ENCODE results near the gene WDFY2. TPM values are rescaled to one million over a fixed set of nuclear protein-coding genes. Genes with fewer than 3 reads are reported as not detected.

Gene WDFY2
- polyA plus RNA-seq, 3 donors, result 6.5 to 40.1 (median 9.1) TPM

GRCh38 chr13:51683597-51683996 is 99.3 kb downstream of the WDFY2 start:
- no peak for TF ChIP-seq CTCF (IDR thresholded peaks at IDR 0.05)

DNA sequence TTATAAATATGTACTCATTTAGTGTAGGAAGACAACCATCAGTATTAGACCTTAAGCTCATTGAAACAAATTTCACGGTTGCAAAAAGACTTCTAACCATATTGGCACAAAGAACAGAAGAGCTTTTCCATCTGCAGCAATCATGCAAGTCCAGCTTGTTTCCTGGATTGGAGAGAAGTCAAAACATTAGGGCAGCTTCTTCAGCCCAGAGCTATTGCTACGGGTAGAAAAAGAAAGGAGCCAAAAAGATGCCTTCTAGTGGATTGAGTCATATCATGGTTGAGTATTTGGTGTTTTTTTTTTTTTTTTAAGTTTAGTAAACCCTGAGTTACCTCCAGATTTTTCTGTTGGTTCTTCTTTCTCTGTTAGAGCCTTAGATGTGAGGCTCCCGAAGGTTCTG is 99.8 kb downstream of the WDFY2 start:
- Mint-ChIP-seq H3K4me3 (no peak overlapping the region), H3K27ac (peak overlapping the region in 3 of 7 donors; percentile 2 to 16 (median 14)), H3K36me3 (peaks cover 33 to 36% of the 10 kb centered on the region in 2 donors), H3K9me3 (no peaks in the 10 kb centered on the region), H3K4me1 (peaks cover 12% of the 10 kb centered on the region), H3K27me3 (ENCODE audit: low read depth in 3 of 3) (no peaks in the 10 kb centered on the region)
- H3K9me3 ChIP-seq (replicated peaks in 1 of 2; ENCODE audit: control insufficient read depth in 1 of 2, insufficient read depth in 1 of 2, low read length in 2 of 2), result no peaks in the 10 kb centered on the region
- H3K79me2 ChIP-seq (ENCODE audit: insufficient read depth, low read length), result peaks cover 97% of the 10 kb centered on the region
- H4K20me1 ChIP-seq (ENCODE audit: insufficient read depth, low read length), result peaks cover 91% of the 10 kb centered on the region
- intact Hi-C loops (cut with micrococcal nuclease), result no loop called here
- no peaks in the 10 kb centered on the region for H3K4me1 ChIP-seq (ENCODE audit: control insufficient read depth in 1 of 2, insufficient read depth in 2 of 2, low read length in 2 of 2)
- TF ChIP-seq CTCF (IDR thresholded peaks at IDR 0.05), result no peak
- no peak for DNase-seq
- H2AFZ ChIP-seq (ENCODE audit: insufficient read depth, low read depth, low read length, poor library complexity, severe bottlenecking), result no peak overlapping the region
- H3K4me2 ChIP-seq (replicated peaks; ENCODE audit: extremely low read depth, low read length, poor library complexity, severe bottlenecking), result no peak overlapping the region
- H3K36me3 ChIP-seq (replicated peaks in 1 of 2; ENCODE audit: control insufficient read depth in 1 of 2, insufficient read depth in 2 of 2, low read length in 2 of 2), result peaks cover 20 to 65% of the 10 kb centered on the region in 2 donors
- H3K27me3 ChIP-seq (ENCODE audit: control insufficient read depth in 2 of 2, insufficient read depth in 2 of 2, low read length in 2 of 2), result no peaks in the 10 kb centered on the region
- no peak overlapping the region for H3K9ac ChIP-seq (ENCODE audit: insufficient read depth, low read length, poor library complexity, severe bottlenecking)
- no peak overlapping the region for H3K4me3 ChIP-seq (replicated peaks in 1 of 3; ENCODE audit: low read depth in 2 of 3, low read length in 3 of 3)
- H3K27ac ChIP-seq (ENCODE audit: low read depth in 1 of 2, low read length in 2 of 2), result peak overlapping the region in 1 of 2 donors; percentile 50
- WGBS (ENCODE audit: insufficient coverage), result 92% methylated on average over 2 of the region's 3 CpGs

More at GRCh38 chr13:51683597-51683996, 99.3 kb downstream of the WDFY2 start:
- 100% methylated on average over 1 of the region's 1 CpG for WGBS (ENCODE audit: insufficient coverage)
- Mint-ChIP-seq H3K4me3 (no peak overlapping the region), H3K9me3 (no peaks in the 10 kb centered on the region), H3K27me3 (ENCODE audit: low read depth in 3 of 3) (peaks cover 0 to 2% (median 0%) of the 10 kb centered on the region in 3 donors), H3K27ac (peak overlapping the region in 4 of 7 donors; percentile 2 to 58 (median 30)), H3K36me3 (peaks cover 36 to 39% of the 10 kb centered on the region in 2 donors), H3K4me1 (peaks cover 12% of the 10 kb centered on the region)
- Histone ChIP-seq H4K20me1 (ENCODE audit: insufficient read depth, low read length) (peaks cover 91% of the 10 kb centered on the region), H3K36me3 (replicated peaks in 1 of 2; ENCODE audit: control insufficient read depth in 1 of 2, insufficient read depth in 2 of 2, low read length in 2 of 2) (peaks cover 22 to 65% of the 10 kb centered on the region in 2 donors), H3K9me3 (replicated peaks in 1 of 2; ENCODE audit: control insufficient read depth in 1 of 2, insufficient read depth in 1 of 2, low read length in 2 of 2) (no peaks in the 10 kb centered on the region), H2AFZ (ENCODE audit: insufficient read depth, low read depth, low read length, poor library complexity, severe bottlenecking) (no peak overlapping the region), H3K27ac (ENCODE audit: low read depth in 1 of 2, low read length in 2 of 2) (peak overlapping the region in 1 of 2 donors; percentile 50), H3K4me1 (ENCODE audit: control insufficient read depth in 1 of 2, insufficient read depth in 2 of 2, low read length in 2 of 2) (no peaks in the 10 kb centered on the region), H3K4me3 (replicated peaks in 1 of 3; ENCODE audit: low read depth in 2 of 3, low read length in 3 of 3) (no peak overlapping the region), H3K9ac (ENCODE audit: insufficient read depth, low read length, poor library complexity, severe bottlenecking) (no peak overlapping the region), H3K79me2 (ENCODE audit: insufficient read depth, low read length) (peaks cover 97% of the 10 kb centered on the region), H3K4me2 (replicated peaks; ENCODE audit: extremely low read depth, low read length, poor library complexity, severe bottlenecking) (no peak overlapping the region), H3K27me3 (ENCODE audit: control insufficient read depth in 2 of 2, insufficient read depth in 2 of 2, low read length in 2 of 2) (no peaks in the 10 kb centered on the region)
- intact Hi-C loops (cut with micrococcal nuclease), result no loop called here
- no peak for DNase-seq
